Measurements from ENCODE around the gene ZNF318.
"Not testable (repeated sequence)": the region's sequence is repeated elsewhere in the genome, so short reads cannot be mapped to it uniquely, and the experiment has no call there.

ZNF318 gene

DNA sequence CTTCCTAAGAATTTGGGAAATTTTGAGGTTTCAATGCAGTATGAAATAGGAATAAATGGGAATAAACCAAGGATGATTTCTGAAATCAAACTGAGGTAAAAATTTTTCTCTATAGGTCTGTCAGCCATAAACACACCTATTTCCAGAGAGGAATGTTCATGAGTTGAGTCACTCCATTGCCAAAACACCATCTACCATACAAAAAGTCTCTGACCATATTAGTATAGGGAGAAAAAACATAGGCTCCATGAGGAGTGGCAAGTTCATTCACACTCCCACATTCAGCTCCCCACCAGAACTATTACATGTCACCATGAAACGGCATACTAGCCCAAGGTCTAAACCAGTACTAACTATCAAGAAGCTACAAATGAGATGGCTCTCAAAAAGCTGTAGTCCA lies 9.6 kb downstream of the ZNF318 start:
- ATAC-seq (ENCODE audit: insufficient read depth, low read depth) (no peak), DNase-seq (no peak)
- Histone ChIP-seq H2AFZ (ENCODE audit: low read depth, low read length) (no peak overlapping the region), H4K20me1 (ENCODE audit: insufficient read depth, low read length) (no peaks in the 10 kb centered on the region; the same call in 1 of the 2 replicates), H3K4me2 (ENCODE audit: insufficient read depth, low read length) (no peak overlapping the region), H3K27ac (ENCODE audit: low read length) (no peak overlapping the region), H3K27me3 (ENCODE audit: insufficient read depth, low read length, poor library complexity) (no peaks in the 10 kb centered on the region), H3K9me3 (ENCODE audit: insufficient read depth, low read length, severe bottlenecking) (no peaks in the 10 kb centered on the region), H3K4me1 (ENCODE audit: insufficient read depth, low read length) (no peaks in the 10 kb centered on the region), H3K36me3 (ENCODE audit: insufficient read depth, low read length) (peaks cover 91% of the 10 kb centered on the region), H3K79me2 (ENCODE audit: insufficient read depth, low read length) (peaks cover 5% of the 10 kb centered on the region; the same call in 1 of the 2 replicates), H3K9ac (ENCODE audit: low read depth, low read length) (no peak overlapping the region), H3K4me3 (ENCODE audit: low read depth in 1 of 2, low read length in 2 of 2) (no peak overlapping the region)
- TF ChIP-seq, protein P1, sequence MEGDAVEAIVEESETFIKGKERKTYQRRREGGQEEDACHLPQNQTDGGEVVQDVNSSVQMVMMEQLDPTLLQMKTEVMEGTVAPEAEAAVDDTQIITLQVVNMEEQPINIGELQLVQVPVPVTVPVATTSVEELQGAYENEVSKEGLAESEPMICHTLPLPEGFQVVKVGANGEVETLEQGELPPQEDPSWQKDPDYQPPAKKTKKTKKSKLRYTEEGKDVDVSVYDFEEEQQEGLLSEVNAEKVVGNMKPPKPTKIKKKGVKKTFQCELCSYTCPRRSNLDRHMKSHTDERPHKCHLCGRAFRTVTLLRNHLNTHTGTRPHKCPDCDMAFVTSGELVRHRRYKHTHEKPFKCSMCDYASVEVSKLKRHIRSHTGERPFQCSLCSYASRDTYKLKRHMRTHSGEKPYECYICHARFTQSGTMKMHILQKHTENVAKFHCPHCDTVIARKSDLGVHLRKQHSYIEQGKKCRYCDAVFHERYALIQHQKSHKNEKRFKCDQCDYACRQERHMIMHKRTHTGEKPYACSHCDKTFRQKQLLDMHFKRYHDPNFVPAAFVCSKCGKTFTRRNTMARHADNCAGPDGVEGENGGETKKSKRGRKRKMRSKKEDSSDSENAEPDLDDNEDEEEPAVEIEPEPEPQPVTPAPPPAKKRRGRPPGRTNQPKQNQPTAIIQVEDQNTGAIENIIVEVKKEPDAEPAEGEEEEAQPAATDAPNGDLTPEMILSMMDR (IDR thresholded peaks at IDR 0.05; ENCODE audit: borderline replicate concordance, extremely low read depth, low read length, poor library complexity, severe bottlenecking) = no peak
- no peak for TF ChIP-seq EZH2 (IDR thresholded peaks at IDR 0.05; ENCODE audit: borderline replicate concordance, low read depth, low read length, severe bottlenecking)

DNA sequence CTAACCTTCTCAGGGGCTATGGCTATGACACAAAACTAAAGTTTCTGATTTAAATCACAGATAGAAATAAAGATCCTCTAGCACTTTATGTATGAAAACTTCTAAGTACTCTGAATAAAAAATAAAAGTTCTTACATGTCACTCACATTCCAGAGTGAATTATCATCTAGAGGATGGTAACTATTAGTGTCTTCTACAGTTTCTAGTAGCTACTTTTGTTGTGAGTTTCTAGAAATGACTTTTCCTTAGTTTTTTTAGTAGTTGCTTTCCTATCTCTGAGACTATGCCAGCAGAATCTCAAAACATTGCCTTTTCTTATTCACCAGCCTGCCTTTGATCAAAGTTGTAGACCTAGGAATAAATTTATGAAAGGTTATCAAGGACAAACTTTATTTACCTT lies 10.1 kb downstream of the ZNF318 start:
- no peak for TF ChIP-seq EZH2 (IDR thresholded peaks at IDR 0.05; ENCODE audit: borderline replicate concordance, low read depth, low read length, severe bottlenecking)
- peaks cover 91% of the 10 kb centered on the region for H3K36me3 ChIP-seq (ENCODE audit: insufficient read depth, low read length)
- no peaks in the 10 kb centered on the region for H3K9me3 ChIP-seq (ENCODE audit: insufficient read depth, low read length, severe bottlenecking)
- H3K4me1 ChIP-seq (ENCODE audit: insufficient read depth, low read length) = no peaks in the 10 kb centered on the region
- H3K4me2 ChIP-seq (ENCODE audit: insufficient read depth, low read length) = no peak overlapping the region
- H3K9ac ChIP-seq (ENCODE audit: low read depth, low read length) = no peak overlapping the region
- H3K79me2 ChIP-seq (ENCODE audit: insufficient read depth, low read length) = peaks cover 5% of the 10 kb centered on the region; the same call in 1 of the 2 replicates
- ATAC-seq (ENCODE audit: insufficient read depth, low read depth) = no peak
- no peak overlapping the region for H3K4me3 ChIP-seq (ENCODE audit: low read depth in 1 of 2, low read length in 2 of 2)
- H2AFZ ChIP-seq (ENCODE audit: low read depth, low read length) = no peak overlapping the region
- no peak for DNase-seq
- H4K20me1 ChIP-seq (ENCODE audit: insufficient read depth, low read length) = no peaks in the 10 kb centered on the region; the same call in 1 of the 2 replicates
- no peak overlapping the region for H3K27ac ChIP-seq (ENCODE audit: low read length)
- H3K27me3 ChIP-seq (ENCODE audit: insufficient read depth, low read length, poor library complexity) = no peaks in the 10 kb centered on the region

DNA sequence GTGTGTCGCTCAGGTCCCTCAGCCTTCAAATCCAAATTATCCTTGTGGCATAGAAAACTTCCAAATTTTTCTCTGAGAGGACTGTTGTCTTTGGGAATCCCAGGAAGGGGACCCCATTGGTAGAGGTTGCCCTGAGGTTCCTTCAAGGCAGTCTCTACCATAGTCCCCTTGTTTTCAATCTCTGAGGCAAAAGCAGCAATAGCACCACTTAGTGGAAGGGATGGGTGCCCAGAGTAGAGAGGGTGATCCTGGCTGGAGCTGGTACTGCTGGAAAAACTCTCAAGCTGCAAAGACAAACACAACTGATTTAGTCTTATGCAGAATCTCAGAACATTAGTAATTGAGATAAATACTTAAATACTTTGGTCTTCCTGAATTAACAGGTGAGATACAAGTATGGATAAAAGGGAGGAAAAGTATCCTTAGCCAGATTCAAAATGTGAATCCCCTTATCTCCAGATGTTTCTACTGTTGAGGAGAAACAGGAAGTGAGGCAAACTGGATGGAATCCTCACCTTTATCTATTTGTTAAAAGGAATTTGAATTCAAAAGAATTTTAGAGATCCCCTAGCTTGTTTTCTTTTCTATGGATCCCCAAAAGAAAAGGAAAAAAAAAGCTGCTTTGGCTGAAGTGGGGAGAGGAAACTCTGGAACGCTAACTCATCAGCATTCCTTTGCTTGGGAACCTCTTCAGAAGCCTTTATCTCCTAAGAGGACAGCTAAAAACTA lies 13.4 kb downstream of the ZNF318 start:
- no peak overlapping the region for H3K4me2 ChIP-seq (ENCODE audit: insufficient read depth, low read length)
- peaks cover 5% of the 10 kb centered on the region; the same call in 1 of the 2 replicates for H3K79me2 ChIP-seq (ENCODE audit: insufficient read depth, low read length)
- no peaks in the 10 kb centered on the region for H3K27me3 ChIP-seq (ENCODE audit: insufficient read depth, low read length, poor library complexity)
- no peak overlapping the region for H3K27ac ChIP-seq (ENCODE audit: low read length)
- H4K20me1 ChIP-seq (ENCODE audit: insufficient read depth, low read length) = no peaks in the 10 kb centered on the region; the same call in 1 of the 2 replicates
- H3K4me1 ChIP-seq (ENCODE audit: insufficient read depth, low read length) = no peaks in the 10 kb centered on the region
- TF ChIP-seq EZH2 (IDR thresholded peaks at IDR 0.05; ENCODE audit: borderline replicate concordance, low read depth, low read length, severe bottlenecking) = no peak
- TF ChIP-seq, protein P1 (IDR thresholded peaks at IDR 0.05; ENCODE audit: borderline replicate concordance, extremely low read depth, low read length, poor library complexity, severe bottlenecking) = peak; percentile 31
- no peaks in the 10 kb centered on the region for H3K9me3 ChIP-seq (ENCODE audit: insufficient read depth, low read length, severe bottlenecking)
- H3K36me3 ChIP-seq (ENCODE audit: insufficient read depth, low read length) = peaks cover 79% of the 10 kb centered on the region
- H3K9ac ChIP-seq (ENCODE audit: low read depth, low read length) = no peak overlapping the region
- DNase-seq (no peak), ATAC-seq (ENCODE audit: insufficient read depth, low read depth) (0 out of 3 replicates have a peak, but pooled peaks have one; percentile 40)
- H3K4me3 ChIP-seq (ENCODE audit: low read depth in 1 of 2, low read length in 2 of 2) = no peak overlapping the region
- H2AFZ ChIP-seq (ENCODE audit: low read depth, low read length) = no peak overlapping the region

DNA sequence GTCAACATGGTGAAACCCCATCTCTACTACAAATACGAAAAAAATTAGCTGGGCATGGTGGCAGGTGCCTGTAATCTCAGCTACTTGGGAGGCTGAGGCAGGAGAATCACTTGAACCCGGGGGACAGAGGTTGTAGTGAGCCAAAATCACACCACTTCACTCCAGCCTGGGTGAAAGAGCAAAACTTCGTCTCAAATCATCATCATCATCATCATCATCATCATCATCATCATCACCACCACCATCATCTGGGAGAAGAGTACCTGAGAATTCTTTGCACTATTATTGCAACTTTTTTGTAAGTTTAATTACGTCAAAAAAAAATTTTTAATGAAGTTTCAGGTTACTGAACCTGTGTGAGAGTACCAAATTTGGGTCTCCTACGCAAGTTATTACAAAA lies 17.5 kb downstream of the ZNF318 start:
- not testable (repeated sequence) for H3K9me3 ChIP-seq (ENCODE audit: insufficient read depth, low read length, severe bottlenecking); DNase-seq; H3K27ac ChIP-seq (ENCODE audit: low read length); ATAC-seq (ENCODE audit: insufficient read depth, low read depth); H2AFZ ChIP-seq (ENCODE audit: low read depth, low read length); H3K79me2 ChIP-seq (ENCODE audit: insufficient read depth, low read length); H3K4me3 ChIP-seq (ENCODE audit: low read depth in 1 of 2, low read length in 2 of 2); H3K4me1 ChIP-seq (ENCODE audit: insufficient read depth, low read length); H3K27me3 ChIP-seq (ENCODE audit: insufficient read depth, low read length, poor library complexity); H3K9ac ChIP-seq (ENCODE audit: low read depth, low read length); H4K20me1 ChIP-seq (ENCODE audit: insufficient read depth, low read length); H3K4me2 ChIP-seq (ENCODE audit: insufficient read depth, low read length)
- H3K36me3 ChIP-seq (ENCODE audit: insufficient read depth, low read length) = peaks cover 77% of the 10 kb centered on the region
